GM21619 (cell line): Measurements from ENCODE around the gene ARMC10.
A peak's percentile ranks its signal among the peaks of the same experiment; 100 is the strongest.
"Not testable (repeated sequence)": the region's sequence is repeated elsewhere in the genome, so short reads cannot be mapped to it uniquely, and the experiment has no call there.

Experiments used
- ATAC-seq: cut with Tn5 transposase; IDR thresholded peaks from one replicate; pipeline ENCODE4 v1.9.1; 2021; ENCODE audit not compliant: unreplicated experiment

The ARMC10 gene

DNA sequence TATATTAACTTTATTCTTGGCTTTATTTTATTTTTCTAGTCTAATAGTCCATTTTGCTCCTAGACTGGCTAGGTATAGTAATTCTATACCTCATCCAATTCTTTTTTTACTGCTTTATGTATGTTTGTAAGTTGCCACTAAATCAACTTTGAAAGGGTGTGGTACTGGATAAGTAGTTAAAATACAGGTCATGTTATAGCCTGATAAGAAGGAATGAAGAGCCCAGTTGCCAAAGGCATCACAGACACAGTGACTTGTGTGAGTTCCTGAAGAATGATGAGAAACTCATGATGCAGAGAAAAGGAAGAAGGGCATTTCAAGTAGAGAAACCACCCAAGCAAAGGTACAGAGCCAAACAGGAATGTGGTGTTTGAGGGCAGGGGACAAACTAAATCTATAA is 46.7 kb downstream of the ARMC10 start:
- ATAC-seq, result no peak

DNA sequence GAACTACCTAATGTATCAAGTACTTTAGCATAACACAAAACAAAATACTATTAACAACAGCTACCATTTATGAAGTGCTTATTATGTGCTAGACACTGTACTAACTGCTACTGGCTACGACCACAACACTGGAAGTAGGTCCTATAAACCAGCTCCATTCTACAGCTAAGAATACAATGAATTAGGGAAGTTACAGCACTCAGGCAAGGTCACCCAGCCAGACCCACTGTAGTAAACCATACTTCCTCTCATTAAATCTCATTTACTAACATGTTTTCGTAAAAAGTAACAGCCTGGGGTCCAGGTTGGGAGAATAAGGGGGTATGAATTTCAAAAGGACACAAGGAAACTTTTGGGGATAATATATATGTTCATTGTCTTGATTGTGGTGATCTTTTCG is 48.6 kb downstream of the ARMC10 start:
- ATAC-seq, result no peak

DNA sequence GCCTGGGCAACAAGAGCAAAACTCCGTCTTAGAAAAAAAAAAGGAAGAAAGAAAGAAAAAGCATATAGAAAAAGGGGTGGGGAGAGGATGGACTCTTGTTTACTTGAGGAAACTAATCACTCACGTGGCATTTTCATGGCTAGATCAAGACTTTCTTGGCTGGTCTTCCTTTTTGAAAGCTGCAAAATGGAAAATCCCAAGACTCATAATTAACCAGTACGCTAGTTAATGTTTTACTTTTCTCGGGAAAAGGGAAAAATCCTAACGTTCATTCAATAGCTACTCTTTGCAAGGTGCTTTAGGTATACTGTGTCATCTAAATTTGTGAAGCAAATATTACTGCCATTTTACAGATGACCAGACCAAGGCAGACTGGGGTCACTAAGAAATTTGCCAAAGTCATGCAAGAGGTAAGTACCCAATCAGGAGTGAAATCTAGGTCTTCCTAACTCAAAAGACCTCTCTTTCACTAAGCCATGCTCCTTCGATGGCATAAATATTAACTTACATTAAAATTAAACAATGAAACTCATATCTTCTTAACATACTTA is 49.6 kb downstream of the ARMC10 start:
- ATAC-seq, result no peak

DNA sequence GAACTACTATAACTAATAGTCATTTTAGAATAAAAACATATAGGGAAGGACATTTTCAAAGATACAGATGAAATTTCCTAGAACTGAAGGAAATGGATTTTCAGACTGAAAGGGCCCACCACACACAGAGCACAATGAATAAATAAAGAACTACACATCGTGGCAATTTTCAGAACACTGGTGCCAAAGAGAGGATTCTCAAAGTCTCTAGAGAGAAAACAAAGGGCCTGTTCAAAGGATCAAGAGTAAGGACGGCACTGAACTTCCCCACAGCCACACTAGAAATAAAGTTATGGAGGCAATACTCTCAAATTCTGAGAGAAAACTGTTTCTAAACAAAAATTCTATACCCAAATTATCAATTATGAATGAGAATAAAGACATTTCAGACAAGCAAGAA is 52.1 kb downstream of the ARMC10 start:
- no peak for ATAC-seq

DNA sequence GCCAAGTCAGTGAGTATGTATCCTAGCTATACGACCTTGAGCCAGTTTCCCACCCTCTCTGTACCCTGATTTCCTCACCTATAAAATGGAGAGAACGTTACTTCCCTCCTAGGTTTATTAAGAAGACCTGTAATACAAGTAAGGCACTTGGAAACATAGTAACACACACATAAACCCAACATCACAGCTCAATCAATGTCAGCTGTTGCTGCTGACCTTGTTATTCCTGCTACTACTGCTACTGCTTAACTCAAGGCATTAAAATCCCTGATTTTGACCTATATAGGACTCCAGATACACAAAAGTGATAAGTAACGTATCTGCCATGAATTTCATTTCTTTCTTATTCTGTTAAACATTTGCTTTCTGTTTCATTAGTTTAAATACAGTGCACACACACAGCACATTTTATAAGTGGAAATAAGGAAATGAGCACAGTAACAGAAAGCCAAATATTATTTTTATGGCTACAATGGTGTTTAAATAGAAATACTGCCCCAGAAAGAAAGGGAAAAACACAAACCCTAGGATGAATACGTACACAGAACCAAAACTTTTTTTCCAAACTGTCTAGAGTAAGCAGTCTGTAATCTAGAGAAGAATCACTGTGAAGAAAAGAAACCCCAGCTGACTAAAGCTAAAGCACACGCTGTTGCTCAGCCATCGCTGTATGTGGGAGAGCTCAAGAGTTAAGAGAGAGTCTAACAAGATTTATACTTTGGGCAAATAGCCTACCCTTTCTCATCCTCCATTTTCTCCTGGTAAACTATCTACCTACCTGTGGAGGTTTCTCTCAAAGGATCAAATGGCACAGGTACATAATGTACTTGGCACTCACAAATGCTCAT is 55.0 kb downstream of the ARMC10 start:
- no peak for ATAC-seq

- no peak for ATAC-seq
Observed at GRCh38 chr7:103130901-103131624, 56.1 kb downstream of the ARMC10 start.

DNA sequence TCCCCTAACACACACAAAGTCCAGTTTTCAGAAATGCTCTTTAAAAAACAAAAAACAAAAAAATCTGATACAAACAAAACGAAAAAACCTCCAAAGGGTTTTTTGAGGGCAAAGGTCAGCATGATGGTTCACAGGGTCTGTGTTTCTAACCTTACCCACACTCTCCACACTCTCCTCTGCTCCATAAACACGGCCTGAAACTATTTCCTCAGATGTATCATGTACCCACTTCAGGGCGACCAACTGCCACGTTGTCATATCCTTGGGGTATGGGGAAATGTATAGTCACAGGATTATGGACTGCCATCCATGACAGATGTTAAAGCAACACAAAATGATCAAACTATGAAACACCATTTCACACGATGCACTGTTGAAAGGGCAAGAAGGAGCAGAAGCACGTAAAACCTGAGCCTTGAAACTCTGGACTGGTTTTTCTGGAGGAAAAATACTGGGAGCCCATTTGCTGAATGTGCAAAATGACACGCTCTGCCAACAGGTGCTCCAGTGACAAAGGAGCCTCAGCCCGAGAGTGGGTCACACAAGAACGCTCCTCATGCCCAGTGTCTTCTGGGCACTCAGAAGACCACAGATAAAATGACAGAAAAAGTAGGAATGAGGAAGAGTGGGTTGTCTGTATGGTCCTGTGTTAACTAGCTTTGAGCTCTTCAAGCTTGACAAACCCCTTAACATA is 58.2 kb downstream of the ARMC10 start:
- no peak for ATAC-seq

DNA sequence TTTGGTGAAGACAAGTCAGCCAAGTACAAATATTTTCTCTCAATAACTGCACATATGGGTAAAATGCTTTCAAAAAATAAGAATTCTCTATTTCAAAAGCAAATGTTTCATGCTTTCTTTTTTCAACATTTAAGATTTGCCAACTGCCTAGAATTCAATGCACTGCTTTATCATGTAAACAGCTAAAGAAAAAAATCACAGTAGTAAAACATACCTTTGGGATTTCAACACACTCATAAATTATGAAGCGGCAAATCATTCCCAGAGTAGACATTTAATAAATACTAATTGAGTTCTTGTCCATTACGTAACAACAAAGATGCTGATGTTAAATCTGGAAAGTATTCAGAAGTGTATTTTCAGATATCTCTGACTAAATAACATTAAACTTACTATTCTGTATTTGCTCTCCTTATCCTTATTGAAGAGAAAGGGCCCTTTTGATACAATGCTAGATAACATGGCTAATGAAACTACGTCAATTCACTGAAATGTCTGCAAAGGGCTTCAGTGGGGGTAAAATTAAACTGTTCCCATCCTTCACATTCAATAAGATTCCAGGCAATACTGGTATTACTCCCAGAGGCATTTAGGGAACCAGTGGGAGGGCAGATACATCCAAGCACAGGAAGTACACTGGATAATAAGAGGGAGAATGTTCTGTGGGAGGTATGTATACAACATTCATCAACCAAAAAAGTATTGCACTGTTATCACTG is 60.1 kb downstream of the ARMC10 start:
- ATAC-seq, result no peak

GRCh38 chr7:103140061-103140460 is 65.1 kb downstream of the ARMC10 start:
- ATAC-seq, result no peak

- no peak for ATAC-seq
Observed at GRCh38 chr7:103140685-103141084, 65.7 kb downstream of the ARMC10 start.

GRCh38 chr7:103141753-103142404 is 66.9 kb downstream of the ARMC10 start:
- ATAC-seq, result peak; percentile 42

DNA sequence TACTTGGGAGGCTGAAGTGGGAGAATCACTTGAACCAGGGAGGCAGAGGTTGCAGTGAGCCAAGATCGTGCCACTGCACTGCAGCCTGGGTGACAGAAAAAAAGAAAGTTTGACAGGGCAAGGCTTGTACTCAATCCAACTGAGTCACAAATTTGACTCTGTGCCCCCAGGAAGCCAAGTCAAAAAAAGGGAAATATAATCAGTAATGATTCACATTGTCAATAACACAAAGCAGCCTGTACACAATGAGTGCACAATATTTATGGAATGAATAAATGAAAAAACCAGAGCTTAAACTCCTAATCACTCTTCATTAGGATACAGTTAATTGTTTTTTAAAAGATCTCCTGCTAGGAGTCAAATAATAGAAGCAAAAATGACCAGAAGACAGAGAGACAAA is 67.6 kb downstream of the ARMC10 start:
- ATAC-seq, result no peak

- no peak for ATAC-seq
Observed at GRCh38 chr7:103143868-103144267, 68.9 kb downstream of the ARMC10 start.

DNA sequence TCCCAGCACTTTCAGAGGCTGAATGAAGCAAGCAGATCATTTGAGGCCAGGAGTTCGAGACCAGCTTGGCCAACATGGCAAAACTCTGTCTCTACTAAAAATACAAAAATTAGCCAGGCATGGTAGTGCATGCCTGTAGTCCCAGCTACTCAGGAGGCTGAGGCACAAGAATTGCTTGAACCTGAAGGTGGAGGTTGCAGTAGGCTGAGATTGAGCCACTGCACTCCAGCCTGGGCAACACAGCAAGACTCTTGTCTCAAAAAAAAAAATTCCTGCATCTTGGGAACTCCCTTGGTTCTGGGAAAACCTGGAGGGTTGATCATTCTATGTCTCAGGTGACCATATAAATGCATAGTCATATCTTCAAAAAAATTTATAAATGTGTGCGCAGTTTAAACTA is 69.8 kb downstream of the ARMC10 start:
- ATAC-seq, result not testable (repeated sequence)

DNA sequence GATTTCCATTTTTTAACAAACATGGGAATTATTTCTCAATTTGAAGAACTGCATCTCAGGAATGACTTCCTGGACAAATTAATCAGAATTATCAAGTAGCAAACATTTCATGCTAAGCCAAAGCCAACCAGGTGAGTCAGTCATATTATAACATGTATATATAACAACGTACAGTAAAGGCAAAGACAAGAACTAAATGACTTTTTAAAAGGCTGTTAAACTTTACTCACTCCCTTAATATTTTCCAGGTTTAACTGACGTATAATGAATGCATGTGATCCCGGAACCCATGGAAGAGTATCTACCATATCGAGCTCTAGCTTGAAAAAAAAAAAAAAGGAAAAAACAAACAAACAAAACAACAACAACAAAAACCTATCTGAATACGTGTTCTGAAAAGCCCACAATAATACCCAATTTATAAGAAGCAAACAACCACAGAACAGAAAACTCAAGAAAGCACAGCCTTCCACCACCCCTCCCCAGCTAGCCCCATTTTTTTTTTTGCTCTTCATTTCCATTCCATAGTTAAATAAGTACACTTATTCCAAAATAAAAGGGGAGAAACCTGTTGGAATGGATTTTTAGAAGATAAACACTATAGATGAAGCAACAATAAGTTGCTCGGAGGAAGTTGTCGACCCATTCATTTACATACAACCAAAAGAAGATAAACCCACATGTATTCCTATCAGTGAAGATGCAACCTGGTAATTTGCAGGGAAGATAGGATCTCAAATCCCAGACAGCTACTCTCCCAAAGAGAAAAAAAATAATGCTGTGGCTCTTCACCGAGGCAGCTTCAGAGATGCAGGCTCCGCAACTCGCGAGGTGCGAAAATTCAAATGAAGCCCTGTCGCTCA is 73.4 kb downstream of the ARMC10 start:
- no peak for ATAC-seq
